ENCODE results near the gene MRPS2.

MRPS2 gene

DNA sequence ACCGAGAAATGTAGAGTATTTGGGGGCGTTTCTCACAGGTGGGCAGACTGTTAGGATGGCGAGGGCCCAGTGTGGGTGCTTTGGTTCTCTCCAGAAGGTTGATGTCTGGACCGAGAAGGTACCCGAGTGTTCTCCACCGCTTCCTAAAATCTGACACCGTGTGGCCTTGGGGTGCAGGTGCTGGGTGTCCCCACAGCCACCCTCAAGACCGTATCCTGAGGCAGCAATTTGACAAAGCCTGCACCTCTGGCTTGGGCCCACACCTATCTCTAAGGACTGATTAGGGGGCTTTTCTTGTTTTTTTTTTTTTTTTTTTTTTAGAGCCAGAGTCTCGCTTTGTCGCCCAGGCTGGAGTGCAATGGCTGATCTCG is 19.6 kb upstream of the MRPS2 start:
- no peak for DNase-seq

DNA sequence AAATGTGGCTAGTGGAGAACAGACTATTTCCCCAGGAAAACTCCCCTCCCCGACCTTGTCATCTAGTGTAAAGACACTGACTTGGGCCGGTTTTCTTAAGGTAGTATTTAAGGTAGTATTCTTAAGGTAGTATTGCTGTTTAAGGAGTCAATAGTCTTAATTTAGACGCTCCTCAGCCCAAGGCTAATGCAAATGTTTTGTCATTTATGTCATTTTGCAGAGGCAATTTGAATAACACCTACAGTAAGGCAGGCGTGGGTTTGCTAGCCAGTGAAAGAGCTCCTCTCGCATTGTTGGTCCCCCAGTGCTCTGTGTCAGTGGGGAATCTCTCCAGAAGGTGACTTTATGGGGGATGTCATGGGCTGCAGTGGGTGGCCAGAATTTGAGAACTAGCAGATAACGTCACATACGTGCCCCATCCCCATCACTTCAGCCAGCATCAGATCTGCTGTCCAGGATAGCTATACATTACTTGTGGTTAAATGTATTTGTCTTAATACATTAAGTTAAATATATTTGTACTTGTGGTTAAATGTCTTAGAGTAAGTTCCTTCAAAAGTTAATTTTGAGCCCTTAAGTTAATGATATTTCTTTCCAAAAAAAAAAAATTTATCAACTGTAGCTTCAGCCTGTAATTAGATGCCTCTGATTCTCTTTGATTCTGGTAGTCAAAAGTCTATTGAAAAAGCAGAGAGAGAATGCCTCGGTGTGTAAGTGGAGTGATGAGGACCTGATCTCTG is 18.3 kb upstream of the MRPS2 start:
- DNase-seq = no peak

DNA sequence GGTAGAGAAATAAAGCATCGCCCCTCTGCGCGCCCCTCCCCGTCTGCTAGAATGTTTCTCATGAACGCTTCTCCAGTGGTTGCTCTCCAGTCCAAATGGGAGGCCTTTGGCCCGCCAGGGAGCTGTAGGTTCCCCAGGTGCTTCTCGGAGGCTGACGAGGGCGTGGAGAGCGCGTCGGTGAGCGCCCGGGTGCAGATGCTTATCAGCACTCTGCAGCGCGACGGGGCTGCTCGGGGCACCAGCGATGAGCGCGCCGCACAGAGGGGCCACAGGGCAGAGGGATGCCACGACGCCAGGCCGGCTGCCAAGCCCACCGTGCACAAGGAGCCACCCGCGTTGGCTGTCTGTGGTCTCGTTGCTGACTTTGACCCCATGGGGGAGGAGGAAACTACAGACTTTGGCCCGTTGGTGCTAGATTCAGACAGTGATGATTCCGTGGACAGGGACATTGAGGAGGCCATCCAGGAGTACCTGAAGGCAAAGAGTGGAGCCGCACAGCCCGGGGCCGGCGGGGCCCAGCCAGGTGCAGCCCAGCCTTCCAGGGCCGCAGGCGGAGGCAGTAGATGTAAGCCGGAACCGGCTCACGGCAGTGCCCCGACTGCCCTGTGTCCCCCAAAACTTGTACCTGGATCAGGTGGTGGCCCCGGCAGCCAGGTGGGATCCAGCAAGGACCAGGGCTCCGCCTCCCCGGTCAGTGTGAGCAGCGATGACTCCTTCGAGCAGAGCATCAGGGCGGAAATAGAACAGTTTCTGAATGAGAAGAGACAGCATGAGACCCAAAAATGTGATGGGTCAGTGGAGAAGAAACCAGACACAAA is 15.8 kb upstream of the MRPS2 start:
- no peak for DNase-seq

DNA sequence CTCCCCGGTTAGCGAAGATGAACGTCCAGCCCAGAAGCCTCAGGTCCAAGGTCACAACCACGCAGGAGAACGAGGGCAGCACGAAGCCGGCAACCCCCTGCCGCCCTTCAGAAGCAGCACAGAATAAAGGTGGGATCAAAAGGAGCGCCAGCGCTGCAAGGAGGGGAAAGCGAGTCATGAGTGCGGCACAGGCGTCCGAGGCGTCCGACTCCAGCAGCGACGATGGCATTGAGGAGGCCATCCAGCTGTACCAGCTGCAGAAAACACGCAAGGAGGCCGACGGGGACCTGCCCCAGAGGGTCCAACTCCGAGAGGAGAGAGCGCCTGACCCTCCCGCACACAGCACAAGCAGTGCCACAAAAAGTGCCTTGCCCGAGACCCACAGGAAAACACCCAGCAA is 15.1 kb upstream of the MRPS2 start:
- DNase-seq = no peak

GRCh38 chr9:135485832-135486231 is 14.7 kb upstream of the MRPS2 start:
- DNase-seq = no peak

- no peak for DNase-seq
Observed at GRCh38 chr9:135486267-135487065, 14.0 kb upstream of the MRPS2 start.

- no peak for DNase-seq
Observed at GRCh38 chr9:135487281-135488012, 13.0 kb upstream of the MRPS2 start.

GRCh38 chr9:135488013-135488330 is 12.5 kb upstream of the MRPS2 start:
- no peak for DNase-seq

DNA sequence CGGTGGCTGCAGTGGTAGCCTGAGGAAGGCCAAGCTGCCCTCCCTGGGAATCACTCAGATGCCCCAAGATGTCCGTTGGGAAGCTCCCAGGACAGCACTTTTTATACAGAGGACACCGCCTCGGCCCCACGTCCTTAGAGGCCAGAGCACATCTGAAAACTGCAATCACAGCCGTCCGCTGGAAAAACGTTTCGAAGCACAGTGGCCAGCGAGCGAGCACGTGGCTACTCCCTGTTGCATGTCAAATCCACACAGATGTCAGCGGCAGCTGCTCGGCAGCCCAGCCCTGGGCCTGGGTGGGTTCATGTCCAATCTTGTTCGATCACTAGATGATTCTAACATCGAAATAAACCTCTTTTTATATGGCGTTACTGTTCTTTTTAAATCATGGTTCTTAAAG is 12.0 kb upstream of the MRPS2 start:
- no peak for DNase-seq

- DNase-seq = no peak
Observed at GRCh38 chr9:135489188-135489906, 11.1 kb upstream of the MRPS2 start.

DNA sequence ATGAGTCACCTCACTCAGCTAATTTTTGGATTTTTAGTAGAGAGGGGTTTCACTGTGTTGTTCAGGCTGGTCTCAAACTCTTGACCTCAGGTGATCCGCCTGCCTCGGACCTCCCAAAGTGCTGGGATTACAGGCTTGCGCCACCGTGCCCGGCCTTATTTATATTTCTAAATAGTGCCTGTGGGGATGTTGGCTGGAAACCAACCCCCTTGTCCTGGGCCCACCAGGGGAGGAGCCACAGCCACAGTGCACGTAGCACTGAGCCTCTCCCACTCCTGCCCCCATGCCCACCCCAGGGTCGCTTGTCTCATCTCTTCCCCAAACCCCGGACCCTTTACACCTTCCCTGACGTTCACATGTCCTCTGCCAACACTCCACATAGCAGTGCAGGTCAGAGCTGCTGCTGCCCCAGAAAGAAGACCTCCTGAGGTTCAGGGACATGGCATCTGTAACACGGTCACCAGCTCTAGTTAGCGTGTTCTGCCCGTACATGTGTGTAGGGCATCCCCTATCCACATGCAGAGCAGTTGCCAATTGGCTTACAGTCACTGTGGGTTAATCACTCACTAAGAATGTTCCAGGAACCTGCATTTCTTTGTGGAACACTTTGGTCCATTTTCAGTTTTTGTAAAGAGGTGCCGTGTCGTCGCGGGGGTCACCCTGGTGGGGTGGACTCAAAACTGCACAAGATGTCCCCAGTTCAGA is 10.2 kb upstream of the MRPS2 start:
- no peak for DNase-seq

GRCh38 chr9:135490980-135491464 is 9.5 kb upstream of the MRPS2 start:
- no peak for DNase-seq

- no peak for DNase-seq
Observed at GRCh38 chr9:135491764-135492163, 8.7 kb upstream of the MRPS2 start.

GRCh38 chr9:135492886-135493669 is 7.4 kb upstream of the MRPS2 start:
- no peak for DNase-seq

- DNase-seq = no peak
Observed at GRCh38 chr9:135494791-135495559, 5.5 kb upstream of the MRPS2 start.

- no peak for DNase-seq
Observed at GRCh38 chr9:135498381-135499126, 1.9 kb upstream of the MRPS2 start.

- peak; percentile 93 for DNase-seq
Observed at GRCh38 chr9:135499326-135500070, 984 bp upstream of the MRPS2 start.

GRCh38 chr9:135500071-135500524 is 384 bp upstream of the MRPS2 start:
- no peak for DNase-seq

Measured in right forelimb (tissue), 1 donor.